GM12872 (cell line): ENCODE measurements around the gene CENPE.

Experiments
- CTCF ChIP-seq: IDR thresholded peaks from 3 replicates; pipeline ENCODE4 v1.5.1; 2011; ENCODE audit warnings: low read depth, mild to moderate bottlenecking, low read length, moderate library complexity; ENCODE audit not compliant: insufficient read depth

The CENPE gene

DNA sequence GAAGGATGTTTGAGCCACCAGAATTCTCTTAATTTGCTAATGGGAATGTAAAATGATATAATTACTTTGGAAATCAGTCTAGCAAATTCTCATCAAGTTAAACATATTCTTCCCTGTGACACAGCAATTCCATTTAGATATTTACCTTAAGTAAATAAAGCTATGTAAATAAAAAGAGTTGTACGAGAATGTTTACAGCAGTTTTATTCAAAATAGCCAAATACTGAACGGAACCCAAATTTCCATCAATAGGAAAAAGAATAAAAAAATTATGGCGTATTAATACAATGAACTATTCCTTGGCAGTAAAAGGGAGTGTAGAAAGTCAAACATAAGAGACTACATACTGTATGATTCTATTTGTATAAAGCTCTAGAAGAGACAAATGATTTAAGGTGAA is 45.8 kb downstream of the CENPE start:
- no peak for TF ChIP-seq CTCF

DNA sequence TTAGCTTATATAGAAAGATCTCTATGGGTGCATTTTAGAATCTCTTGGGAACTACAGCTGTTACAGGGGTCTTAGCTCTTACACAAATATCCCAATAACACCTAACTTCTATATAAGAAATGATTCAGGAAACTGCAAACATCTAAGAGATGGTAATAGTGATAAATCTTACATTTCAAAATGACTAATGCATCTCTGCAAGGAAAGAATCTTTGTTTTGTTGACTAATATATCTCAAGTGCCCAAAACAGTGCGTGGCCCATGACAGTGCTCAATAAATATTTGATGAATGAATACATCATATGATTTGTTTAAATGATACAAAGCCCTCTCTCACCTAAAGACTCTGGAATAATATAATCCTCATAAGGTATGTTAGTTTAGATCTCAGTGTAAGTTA is 47.5 kb downstream of the CENPE start:
- no peak for TF ChIP-seq CTCF

DNA sequence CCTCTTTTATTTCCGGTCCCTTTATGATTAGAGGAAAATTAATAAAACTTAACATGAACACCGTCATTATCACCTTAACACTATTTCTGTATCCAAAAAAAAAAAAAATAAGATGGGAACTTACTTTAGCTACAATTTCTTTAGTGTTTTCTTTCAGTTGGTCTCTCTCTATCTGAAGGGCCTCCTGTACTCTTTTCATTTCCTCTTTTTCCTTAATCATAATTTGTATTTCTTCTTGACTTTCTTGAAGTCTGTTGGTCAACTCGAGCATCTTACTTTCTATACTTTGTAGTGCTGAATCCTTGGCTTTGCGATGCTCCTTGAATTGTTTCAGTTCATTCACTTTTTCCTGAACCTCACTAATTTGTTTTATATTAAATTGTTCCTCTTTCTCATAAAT is 53.2 kb downstream of the CENPE start:
- TF ChIP-seq CTCF: no peak

- TF ChIP-seq CTCF: no peak
These were observed 60.7 kb downstream of the CENPE start for GRCh38 chr4:103137446-103137827.

GRCh38 chr4:103136671-103137445 is 61.3 kb downstream of the CENPE start:
- TF ChIP-seq CTCF: no peak

DNA sequence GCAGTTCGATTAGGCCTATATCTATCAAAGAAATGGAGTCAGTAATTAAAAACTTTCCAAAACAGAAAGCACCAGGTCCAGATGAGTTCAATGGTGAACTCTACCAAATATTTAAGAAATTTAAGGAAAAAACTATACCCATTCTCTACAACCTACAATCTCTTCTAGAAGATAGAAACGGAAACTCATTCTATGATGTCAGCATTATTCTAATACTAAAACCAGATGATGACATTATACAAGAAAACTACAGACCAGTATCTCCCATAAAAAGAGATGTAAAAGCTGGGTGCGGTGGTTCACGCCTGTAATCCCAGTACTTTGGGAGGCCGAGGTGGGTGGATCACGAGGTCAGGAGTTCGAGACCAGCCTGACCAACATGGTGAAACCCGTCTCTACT is 69.0 kb downstream of the CENPE start:
- no peak for TF ChIP-seq CTCF

DNA sequence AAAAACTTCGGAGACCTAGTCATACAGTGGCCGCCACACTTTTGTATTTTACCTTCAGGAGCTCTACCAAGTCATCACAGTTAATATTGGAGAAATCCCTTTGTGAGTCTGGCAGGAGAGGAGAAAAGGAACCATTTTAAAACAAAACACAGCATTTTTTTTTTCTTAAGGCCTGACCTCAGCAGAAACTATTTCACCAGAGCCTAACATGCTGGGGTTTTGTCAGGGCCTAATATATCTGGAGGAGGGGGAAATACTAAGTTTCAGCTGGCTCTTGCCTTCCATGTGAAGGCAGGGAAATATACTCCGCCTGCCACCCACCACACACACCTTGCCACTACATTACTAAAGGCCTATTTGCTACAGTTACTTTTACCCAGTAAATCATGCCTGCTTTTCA is 72.0 kb downstream of the CENPE start:
- no peak for TF ChIP-seq CTCF
